ENCODE data around the gene PCSK4. TPM values are rescaled to one million over a fixed set of nuclear protein-coding genes. Genes with fewer than 3 reads are reported as not detected.

Gene PCSK4
- total RNA-seq, 1 donor from 2014 or later: 8.4 TPM

DNA sequence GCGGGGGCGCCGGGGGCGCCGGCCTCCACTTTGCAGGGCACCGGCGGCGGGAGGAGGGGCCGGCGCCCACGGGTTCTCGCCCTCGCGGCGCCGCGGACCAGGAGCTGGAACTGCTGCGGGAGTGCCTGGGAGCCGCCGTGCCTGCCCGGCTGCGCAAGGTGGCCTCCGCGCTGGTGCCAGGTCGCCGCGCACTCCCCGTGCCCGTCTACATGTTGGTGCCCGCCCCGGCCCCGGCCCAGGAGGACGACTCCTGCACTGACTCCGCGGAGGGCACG, 23.0 kb downstream of the PCSK4 start:
- H3K27me3 Mint-ChIP-seq (ENCODE audit: unreplicated experiment): peaks cover 12% of the 10 kb centered on the region
- no peak for DNase-seq (ENCODE audit: low spot score)
- no peak overlapping the region for H3K4me3 Mint-ChIP-seq (ENCODE audit: unreplicated experiment)
- no peak overlapping the region for H3K27ac Mint-ChIP-seq (ENCODE audit: unreplicated experiment)
- H3K4me1 Mint-ChIP-seq (ENCODE audit: unreplicated experiment): no peaks in the 10 kb centered on the region
- H3K36me3 Mint-ChIP-seq (ENCODE audit: low read depth, unreplicated experiment): no peaks in the 10 kb centered on the region
- TF ChIP-seq, protein P1, sequence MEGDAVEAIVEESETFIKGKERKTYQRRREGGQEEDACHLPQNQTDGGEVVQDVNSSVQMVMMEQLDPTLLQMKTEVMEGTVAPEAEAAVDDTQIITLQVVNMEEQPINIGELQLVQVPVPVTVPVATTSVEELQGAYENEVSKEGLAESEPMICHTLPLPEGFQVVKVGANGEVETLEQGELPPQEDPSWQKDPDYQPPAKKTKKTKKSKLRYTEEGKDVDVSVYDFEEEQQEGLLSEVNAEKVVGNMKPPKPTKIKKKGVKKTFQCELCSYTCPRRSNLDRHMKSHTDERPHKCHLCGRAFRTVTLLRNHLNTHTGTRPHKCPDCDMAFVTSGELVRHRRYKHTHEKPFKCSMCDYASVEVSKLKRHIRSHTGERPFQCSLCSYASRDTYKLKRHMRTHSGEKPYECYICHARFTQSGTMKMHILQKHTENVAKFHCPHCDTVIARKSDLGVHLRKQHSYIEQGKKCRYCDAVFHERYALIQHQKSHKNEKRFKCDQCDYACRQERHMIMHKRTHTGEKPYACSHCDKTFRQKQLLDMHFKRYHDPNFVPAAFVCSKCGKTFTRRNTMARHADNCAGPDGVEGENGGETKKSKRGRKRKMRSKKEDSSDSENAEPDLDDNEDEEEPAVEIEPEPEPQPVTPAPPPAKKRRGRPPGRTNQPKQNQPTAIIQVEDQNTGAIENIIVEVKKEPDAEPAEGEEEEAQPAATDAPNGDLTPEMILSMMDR (IDR thresholded peaks at IDR 0.05; ENCODE audit: unreplicated experiment): no peak
- no peaks in the 10 kb centered on the region for H3K9me3 Mint-ChIP-seq (ENCODE audit: unreplicated experiment)

DNA sequence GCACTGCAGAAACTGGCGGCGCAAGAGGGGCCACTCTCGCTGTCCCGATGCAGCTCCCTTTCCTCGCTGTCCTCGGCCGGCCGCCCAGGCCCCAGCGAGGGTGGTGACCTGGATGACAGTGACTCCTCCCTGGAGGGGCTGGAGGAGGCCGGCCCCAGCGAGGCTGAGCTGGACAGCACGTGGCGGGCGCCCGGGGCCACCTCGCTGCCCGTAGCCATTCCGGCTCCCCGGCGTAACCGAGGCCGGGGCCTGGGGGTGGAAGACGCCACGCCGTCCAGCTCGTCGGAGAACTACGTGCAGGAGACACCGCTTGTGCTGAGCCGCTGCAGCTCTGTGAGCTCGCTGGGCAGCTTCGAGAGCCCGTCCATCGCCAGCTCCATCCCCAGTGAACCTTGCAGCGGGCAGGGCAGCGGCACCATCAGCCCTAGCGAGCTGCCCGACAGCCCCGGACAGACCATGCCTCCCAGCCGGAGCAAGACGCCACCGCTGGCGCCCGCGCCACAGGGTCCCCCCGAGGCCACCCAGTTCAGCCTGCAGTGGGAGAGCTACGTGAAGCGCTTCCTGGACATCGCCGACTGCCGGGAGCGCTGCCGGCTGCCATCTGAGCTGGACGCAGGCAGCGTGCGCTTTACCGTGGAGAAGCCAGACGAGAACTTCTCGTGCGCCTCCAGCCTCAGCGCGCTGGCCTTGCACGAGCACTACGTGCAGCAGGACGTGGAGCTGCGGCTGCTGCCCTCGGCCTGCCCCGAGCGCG, 23.5 kb downstream of the PCSK4 start:
- TF ChIP-seq, protein P1 (IDR thresholded peaks at IDR 0.05; ENCODE audit: unreplicated experiment): no peak

DNA sequence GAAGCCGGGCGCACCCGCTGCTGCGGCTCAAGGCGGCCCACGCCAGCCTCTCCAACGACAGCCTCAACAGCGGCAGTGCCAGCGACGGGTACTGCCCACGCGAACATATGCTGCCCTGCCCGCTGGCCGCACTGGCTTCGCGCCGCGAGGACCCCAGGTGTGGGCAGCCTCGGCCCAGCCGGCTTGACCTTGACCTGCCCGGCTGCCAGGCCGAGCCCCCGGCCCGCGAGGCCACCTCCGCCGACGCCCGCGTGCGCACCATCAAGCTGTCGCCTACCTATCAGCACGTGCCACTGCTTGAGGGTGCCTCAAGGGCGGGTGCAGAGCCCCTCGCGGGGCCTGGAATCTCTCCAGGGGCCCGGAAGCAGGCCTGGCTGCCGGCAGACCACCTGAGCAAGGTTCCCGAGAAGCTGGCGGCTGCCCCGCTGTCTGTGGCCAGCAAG, 24.1 kb downstream of the PCSK4 start:
- TF ChIP-seq, protein P1 (IDR thresholded peaks at IDR 0.05; ENCODE audit: unreplicated experiment): peak; percentile 12
- DNase-seq (ENCODE audit: low spot score): no peak
- H3K9me3 Mint-ChIP-seq (ENCODE audit: unreplicated experiment): no peaks in the 10 kb centered on the region
- H3K36me3 Mint-ChIP-seq (ENCODE audit: low read depth, unreplicated experiment): no peaks in the 10 kb centered on the region
- no peak overlapping the region for H3K27ac Mint-ChIP-seq (ENCODE audit: unreplicated experiment)
- no peak overlapping the region for H3K4me3 Mint-ChIP-seq (ENCODE audit: unreplicated experiment)
- peaks cover 10% of the 10 kb centered on the region for H3K27me3 Mint-ChIP-seq (ENCODE audit: unreplicated experiment)
- no peaks in the 10 kb centered on the region for H3K4me1 Mint-ChIP-seq (ENCODE audit: unreplicated experiment)

More for the DNA sequence above, 23.5 kb downstream of the PCSK4 start:
- H3K36me3 Mint-ChIP-seq (ENCODE audit: low read depth, unreplicated experiment): no peaks in the 10 kb centered on the region
- no peaks in the 10 kb centered on the region for H3K4me1 Mint-ChIP-seq (ENCODE audit: unreplicated experiment)
- H3K27me3 Mint-ChIP-seq (ENCODE audit: unreplicated experiment): peaks cover 12% of the 10 kb centered on the region
- no peak for DNase-seq (ENCODE audit: low spot score)
- H3K4me3 Mint-ChIP-seq (ENCODE audit: unreplicated experiment): no peak overlapping the region
- H3K9me3 Mint-ChIP-seq (ENCODE audit: unreplicated experiment): no peaks in the 10 kb centered on the region
- H3K27ac Mint-ChIP-seq (ENCODE audit: unreplicated experiment): no peak overlapping the region

GRCh38 chr19:1465191-1466016, 24.7 kb downstream of the PCSK4 start:
- TF ChIP-seq, protein P1 (IDR thresholded peaks at IDR 0.05; ENCODE audit: unreplicated experiment): peak; percentile 42
- Mint-ChIP-seq H3K36me3 (ENCODE audit: low read depth, unreplicated experiment) (no peaks in the 10 kb centered on the region), H3K4me3 (ENCODE audit: unreplicated experiment) (no peak overlapping the region), H3K9me3 (ENCODE audit: unreplicated experiment) (no peaks in the 10 kb centered on the region), H3K4me1 (ENCODE audit: unreplicated experiment) (no peaks in the 10 kb centered on the region), H3K27me3 (ENCODE audit: unreplicated experiment) (peaks cover 9% of the 10 kb centered on the region), H3K27ac (ENCODE audit: unreplicated experiment) (no peak overlapping the region)
- no peak for DNase-seq (ENCODE audit: low spot score)

DNA sequence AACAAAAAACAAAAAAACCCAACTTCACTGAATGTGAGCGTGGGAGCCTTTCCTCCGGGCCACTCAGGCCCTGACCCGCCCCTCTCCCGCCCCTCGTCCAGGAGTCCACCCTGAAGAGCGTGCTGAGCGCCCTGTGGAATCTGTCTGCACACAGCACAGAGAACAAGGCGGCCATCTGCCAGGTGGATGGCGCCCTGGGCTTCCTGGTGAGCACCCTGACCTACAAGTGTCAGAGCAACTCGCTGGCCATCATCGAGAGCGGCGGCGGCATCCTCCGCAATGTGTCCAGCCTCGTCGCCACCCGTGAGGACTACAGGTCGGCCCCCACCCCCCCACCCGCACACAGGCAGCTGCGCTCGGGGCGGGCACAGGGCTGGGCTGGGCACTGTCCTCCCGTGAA, 28.3 kb downstream of the PCSK4 start:
- no peak overlapping the region for H3K4me3 Mint-ChIP-seq (ENCODE audit: unreplicated experiment)
- H3K27ac Mint-ChIP-seq (ENCODE audit: unreplicated experiment): no peak overlapping the region
- H3K9me3 Mint-ChIP-seq (ENCODE audit: unreplicated experiment): no peaks in the 10 kb centered on the region
- H3K27me3 Mint-ChIP-seq (ENCODE audit: unreplicated experiment): peaks cover 12% of the 10 kb centered on the region
- DNase-seq (ENCODE audit: low spot score): no peak
- TF ChIP-seq, protein P1 (IDR thresholded peaks at IDR 0.05; ENCODE audit: unreplicated experiment): no peak
- no peaks in the 10 kb centered on the region for H3K4me1 Mint-ChIP-seq (ENCODE audit: unreplicated experiment)
- H3K36me3 Mint-ChIP-seq (ENCODE audit: low read depth, unreplicated experiment): no peaks in the 10 kb centered on the region
